HFFc6 (cell line): Measurements from ENCODE around the gene C1orf21. TPM values are rescaled to one million over a fixed set of nuclear protein-coding genes. Genes with fewer than 3 reads are reported as not detected.

Experiments used
- DNase-seq: peaks from one replicate; pipeline ENCODE4 v3.0.0-alpha.2; 2018
- H3K27ac Mint-ChIP-seq: 2 replicates; pipeline ENCODE4 v1.8.0; 2020; ENCODE audit warnings: mild to moderate bottlenecking, mixed read lengths
- H3K27me3 Mint-ChIP-seq: 2 replicates; pipeline ENCODE4 v1.8.0; 2021; ENCODE audit warnings: mild to moderate bottlenecking, moderate library complexity, mixed read lengths; ENCODE audit not compliant: insufficient read depth
- H3K36me3 Mint-ChIP-seq: 2 replicates; pipeline ENCODE4 v1.8.0; 2021; ENCODE audit warnings: low read depth, mixed read lengths
- H3K4me1 Mint-ChIP-seq: 2 replicates; pipeline ENCODE4 v1.8.0; 2020; ENCODE audit warnings: low read depth, mixed read lengths
- H3K4me3 Mint-ChIP-seq: 2 replicates; pipeline ENCODE4 v1.8.0; 2020; ENCODE audit warnings: mild to moderate bottlenecking, moderate library complexity, mixed read lengths
- H3K9me3 Mint-ChIP-seq: 2 replicates; pipeline ENCODE4 v1.8.0; 2020; ENCODE audit warnings: mild to moderate bottlenecking, mixed read lengths
- total RNA-seq, 6 experiments: library from RNA; stranded (reverse); fragmentation: NEBNext Ultra II Directional; extraction: Animal tissue kit (Norgen Biotek cat#: 25700); gene quantifications; 2 replicates in 1 of 6; 3 replicates in 5 of 6; pipeline ENCODE4 v1.2.3, GENCODE V29; 2021
- TF ChIP-seq, protein P1 (sequence below): fragments of 200-600 bp; sonication (generic); IDR thresholded peaks from 2 replicates; pipeline ENCODE4 v1.5.0; 2021; ENCODE audit warnings: antibody characterized with exemption, mild to moderate bottlenecking

Gene C1orf21
- total RNA-seq, 6 experiments from 2014 or later = 4.0 to 10.2 (median 8.5) TPM

DNA sequence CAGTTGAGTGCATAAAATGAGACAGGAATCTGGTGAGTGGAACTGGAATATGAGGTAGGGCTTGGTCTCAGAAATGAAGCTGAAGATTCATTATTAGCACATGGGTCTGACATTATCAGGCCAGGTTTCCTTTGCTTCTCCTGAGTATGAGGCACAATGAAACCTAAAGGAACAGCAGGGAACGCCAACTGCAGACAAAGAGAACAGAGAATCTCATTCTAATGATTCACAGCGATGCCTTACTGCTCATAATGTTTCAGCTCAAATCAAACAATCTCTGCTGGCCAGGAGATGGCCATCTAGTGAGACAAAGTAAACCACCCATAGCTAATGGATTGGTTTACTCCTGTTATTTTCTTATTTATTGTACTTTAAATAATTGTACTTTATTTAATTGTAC, 133.5 kb downstream of the C1orf21 start:
- Mint-ChIP-seq H3K9me3 (no peaks in the 10 kb centered on the region), H3K36me3 (no peaks in the 10 kb centered on the region), H3K4me3 (no peak overlapping the region), H3K4me1 (peaks cover 9% of the 10 kb centered on the region), H3K27me3 (no peaks in the 10 kb centered on the region), H3K27ac (no peak overlapping the region)
- TF ChIP-seq, protein P1, sequence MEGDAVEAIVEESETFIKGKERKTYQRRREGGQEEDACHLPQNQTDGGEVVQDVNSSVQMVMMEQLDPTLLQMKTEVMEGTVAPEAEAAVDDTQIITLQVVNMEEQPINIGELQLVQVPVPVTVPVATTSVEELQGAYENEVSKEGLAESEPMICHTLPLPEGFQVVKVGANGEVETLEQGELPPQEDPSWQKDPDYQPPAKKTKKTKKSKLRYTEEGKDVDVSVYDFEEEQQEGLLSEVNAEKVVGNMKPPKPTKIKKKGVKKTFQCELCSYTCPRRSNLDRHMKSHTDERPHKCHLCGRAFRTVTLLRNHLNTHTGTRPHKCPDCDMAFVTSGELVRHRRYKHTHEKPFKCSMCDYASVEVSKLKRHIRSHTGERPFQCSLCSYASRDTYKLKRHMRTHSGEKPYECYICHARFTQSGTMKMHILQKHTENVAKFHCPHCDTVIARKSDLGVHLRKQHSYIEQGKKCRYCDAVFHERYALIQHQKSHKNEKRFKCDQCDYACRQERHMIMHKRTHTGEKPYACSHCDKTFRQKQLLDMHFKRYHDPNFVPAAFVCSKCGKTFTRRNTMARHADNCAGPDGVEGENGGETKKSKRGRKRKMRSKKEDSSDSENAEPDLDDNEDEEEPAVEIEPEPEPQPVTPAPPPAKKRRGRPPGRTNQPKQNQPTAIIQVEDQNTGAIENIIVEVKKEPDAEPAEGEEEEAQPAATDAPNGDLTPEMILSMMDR = no peak
- DNase-seq = no peak

DNA sequence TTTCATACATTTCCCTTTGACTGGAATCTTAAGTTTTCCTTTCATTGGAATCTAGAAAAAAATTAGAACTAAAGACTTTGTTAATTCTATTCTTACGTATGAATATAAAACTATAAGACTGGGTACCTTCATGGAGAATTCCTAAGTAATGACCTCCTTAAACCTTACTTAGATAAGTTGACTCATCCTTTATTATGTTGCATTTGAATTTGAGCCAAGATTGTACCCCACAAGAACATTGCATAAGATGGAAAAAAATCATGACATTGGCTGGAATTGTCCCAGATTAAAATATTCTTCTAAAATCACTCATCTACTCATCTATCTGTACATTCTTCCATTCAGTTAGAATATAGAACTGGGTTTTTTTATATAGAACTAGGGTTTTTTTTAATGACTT, 137.4 kb downstream of the C1orf21 start:
- Mint-ChIP-seq H3K36me3 (no peaks in the 10 kb centered on the region), H3K4me3 (no peak overlapping the region)

DNA sequence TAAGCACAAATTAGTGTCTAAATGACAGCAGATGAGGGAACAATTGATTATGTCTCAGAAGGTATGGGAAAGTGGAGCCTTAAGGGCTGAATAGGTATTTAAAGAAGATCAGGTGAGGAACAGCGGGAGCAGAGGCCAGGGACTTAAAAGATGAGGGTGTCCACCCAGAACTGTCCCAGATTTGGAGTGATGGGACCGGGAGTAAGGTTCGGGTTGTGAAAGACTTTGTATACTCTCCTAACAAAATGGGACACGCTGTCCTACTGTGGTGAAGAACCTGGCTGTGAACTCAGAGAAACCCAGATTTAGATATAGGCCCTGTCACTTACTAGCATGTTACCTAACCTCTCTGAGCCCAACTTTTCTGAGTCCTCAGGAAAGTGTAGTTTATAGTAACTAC, 140.6 kb downstream of the C1orf21 start:
- Mint-ChIP-seq H3K27ac (no peak overlapping the region), H3K4me1 (peaks cover 25% of the 10 kb centered on the region), H3K4me3 (no peak overlapping the region), H3K36me3 (no peaks in the 10 kb centered on the region), H3K9me3 (no peaks in the 10 kb centered on the region), H3K27me3 (no peaks in the 10 kb centered on the region; the same call in none of the 2 replicates)
- DNase-seq = no peak
- TF ChIP-seq, protein P1 = no peak

More for the DNA sequence above, 137.4 kb downstream of the C1orf21 start:
- H3K27me3 Mint-ChIP-seq = no peaks in the 10 kb centered on the region
- DNase-seq = no peak
- H3K9me3 Mint-ChIP-seq = no peaks in the 10 kb centered on the region
- H3K27ac Mint-ChIP-seq = no peak overlapping the region
- peaks cover 9% of the 10 kb centered on the region for H3K4me1 Mint-ChIP-seq
- TF ChIP-seq, protein P1 = no peak

DNA sequence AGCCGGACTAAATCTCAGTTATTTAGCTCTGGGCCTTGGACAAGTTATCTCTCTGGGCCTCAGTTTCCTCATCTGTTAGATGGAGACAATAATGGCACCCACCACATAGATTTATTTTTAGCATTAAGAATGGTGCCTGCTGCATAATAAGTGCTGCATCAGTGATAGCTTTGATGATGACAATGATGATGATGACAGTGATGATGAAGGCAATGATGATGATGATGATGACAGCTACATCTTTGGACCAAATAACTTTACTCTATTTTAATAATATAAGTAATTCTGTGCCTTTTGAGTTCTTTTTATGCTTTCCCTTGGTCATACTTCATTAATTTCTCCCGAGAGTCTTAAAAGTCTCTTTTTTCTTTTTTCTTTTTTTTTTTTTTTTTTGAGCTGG, 143.4 kb downstream of the C1orf21 start:
- peaks cover 26% of the 10 kb centered on the region for H3K4me1 Mint-ChIP-seq

DNA sequence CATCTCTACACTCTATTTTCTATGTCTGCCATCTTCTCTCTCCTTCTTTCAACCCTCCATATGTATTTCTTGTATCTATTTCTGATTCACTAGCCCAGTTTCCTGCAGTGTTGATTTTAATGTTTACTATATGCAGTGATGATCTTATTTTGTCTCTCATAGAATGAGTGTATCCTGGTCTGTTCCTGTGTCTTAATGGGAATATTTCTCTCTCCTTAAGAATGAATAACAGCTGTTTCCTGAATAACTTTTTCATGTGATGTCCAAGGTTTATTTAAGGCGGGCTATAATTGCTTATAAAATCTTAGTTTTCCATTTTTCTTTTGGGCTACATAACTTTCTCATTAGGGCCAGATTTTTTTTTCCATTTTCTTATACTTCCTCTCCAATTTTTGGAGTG, 144.5 kb downstream of the C1orf21 start:
- TF ChIP-seq, protein P1 = no peak
- peaks cover 29% of the 10 kb centered on the region for H3K4me1 Mint-ChIP-seq
- no peaks in the 10 kb centered on the region; the same call in 1 of the 2 replicates for H3K36me3 Mint-ChIP-seq
- no peak for DNase-seq
- no peak overlapping the region for H3K27ac Mint-ChIP-seq
- H3K4me3 Mint-ChIP-seq = no peak overlapping the region
- H3K9me3 Mint-ChIP-seq = no peaks in the 10 kb centered on the region
- H3K27me3 Mint-ChIP-seq = no peaks in the 10 kb centered on the region; the same call in none of the 2 replicates

More for the DNA sequence above, 143.4 kb downstream of the C1orf21 start:
- TF ChIP-seq, protein P1 = no peak
- DNase-seq = no peak
- Mint-ChIP-seq H3K27me3 (no peaks in the 10 kb centered on the region; the same call in none of the 2 replicates), H3K4me3 (no peak overlapping the region), H3K36me3 (no peaks in the 10 kb centered on the region), H3K9me3 (no peaks in the 10 kb centered on the region), H3K27ac (no peak overlapping the region)

DNA sequence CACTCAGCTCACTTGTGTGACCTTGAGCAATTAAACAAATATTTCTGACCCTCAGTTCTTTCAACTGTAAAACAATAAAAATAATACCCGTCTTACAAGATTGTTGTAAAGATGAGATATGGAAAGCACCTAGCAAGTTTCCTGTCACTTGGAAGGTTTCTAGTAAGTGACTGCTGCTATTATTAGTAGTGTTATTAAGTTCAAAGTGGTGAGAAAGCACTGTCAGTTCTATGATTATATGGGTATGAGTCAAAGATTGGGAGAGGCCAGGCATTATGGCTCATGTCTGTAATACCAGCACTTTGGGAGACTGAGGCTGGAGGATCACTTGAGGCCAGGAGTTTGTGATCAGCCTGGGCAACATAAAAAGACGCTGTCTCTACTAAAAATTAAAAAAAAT, 145.4 kb downstream of the C1orf21 start:
- peaks cover 29% of the 10 kb centered on the region for H3K4me1 Mint-ChIP-seq
- H3K36me3 Mint-ChIP-seq = no peaks in the 10 kb centered on the region; the same call in 1 of the 2 replicates
- no peaks in the 10 kb centered on the region for H3K9me3 Mint-ChIP-seq
- no peak overlapping the region for H3K4me3 Mint-ChIP-seq
- H3K27me3 Mint-ChIP-seq = no peaks in the 10 kb centered on the region; the same call in none of the 2 replicates
- H3K27ac Mint-ChIP-seq = no peak overlapping the region
- DNase-seq = no peak
- TF ChIP-seq, protein P1 = no peak
